HEK293 (cell line): Measurements from ENCODE around the gene ATP6V1G1.
A peak's percentile ranks its signal among the peaks of the same experiment; 100 is the strongest.

Experiments used
- GLI2 ChIP-seq: fragments of 450-650 bp; formaldehyde crosslinking; IDR thresholded peaks from 2 replicates; pipeline ENCODE4; 2017; ENCODE audit warnings: missing biosample characterization, missing genetic modification characterization, low read depth, borderline replicate concordance
- MEIS1 ChIP-seq: sonication (generic); formaldehyde crosslinking; IDR thresholded peaks from 2 replicates; pipeline ENCODE4 v1.8.1; 2022; ENCODE audit warnings: missing genetic modification reagents, mild to moderate bottlenecking, borderline replicate concordance
- REPIN1 ChIP-seq: fragments of 450-650 bp; formaldehyde crosslinking; IDR thresholded peaks from 2 replicates; pipeline ENCODE4 v1.5.1; 2017; ENCODE audit warnings: missing biosample characterization, missing genetic modification characterization, low read depth
- ZBTB48 ChIP-seq: fragments of 450-650 bp; formaldehyde crosslinking; IDR thresholded peaks from 2 replicates; pipeline ENCODE4 v1.5.1; 2016; ENCODE audit warnings: missing biosample characterization, missing genetic modification characterization
- ZNF112 ChIP-seq: fragments of 450-650 bp; formaldehyde crosslinking; IDR thresholded peaks from 2 replicates; pipeline ENCODE4 v1.5.0; 2017; ENCODE audit warnings: missing biosample characterization, missing genetic modification characterization
- ZNF138 ChIP-seq: fragments of 450-650 bp; formaldehyde crosslinking; IDR thresholded peaks from 2 replicates; pipeline ENCODE4 v1.5.1; 2016; ENCODE audit warnings: missing biosample characterization, missing genetic modification characterization, borderline replicate concordance
- ZNF175 ChIP-seq: fragments of 450-650 bp; formaldehyde crosslinking; IDR thresholded peaks from 2 replicates; pipeline ENCODE4 v1.5.1; 2016; ENCODE audit warnings: missing biosample characterization, missing genetic modification characterization
- ZNF2 ChIP-seq: fragments of 450-650 bp; formaldehyde crosslinking; IDR thresholded peaks from 2 replicates; pipeline ENCODE4 v1.5.1; 2016; ENCODE audit warnings: missing biosample characterization, missing genetic modification characterization
- ZNF202 ChIP-seq: fragments of 450-650 bp; formaldehyde crosslinking; IDR thresholded peaks from 2 replicates; pipeline ENCODE4 v1.5.1; 2016; ENCODE audit warnings: missing biosample characterization, missing genetic modification characterization, borderline replicate concordance
- ZNF211 ChIP-seq: fragments of 450-650 bp; formaldehyde crosslinking; IDR thresholded peaks from 2 replicates; pipeline ENCODE4 v1.5.1; 2016; ENCODE audit warnings: low read depth, missing biosample characterization, missing genetic modification characterization
- ZNF23 ChIP-seq: fragments of 450-650 bp; formaldehyde crosslinking; IDR thresholded peaks from 2 replicates; pipeline ENCODE4 v1.5.1; 2016; ENCODE audit warnings: missing biosample characterization, missing genetic modification characterization, borderline replicate concordance
- ZNF335 ChIP-seq: fragments of 450-650 bp; formaldehyde crosslinking; conservative IDR thresholded peaks from 2 replicates; pipeline ENCODE4 v1.5.1; 2016; ENCODE audit warnings: missing biosample characterization, missing genetic modification characterization
- ZNF354C ChIP-seq: fragments of 450-650 bp; formaldehyde crosslinking; IDR thresholded peaks from 2 replicates; pipeline ENCODE4 v1.5.1; 2016; ENCODE audit warnings: missing biosample characterization, missing genetic modification characterization, low read depth, borderline replicate concordance
- ZNF404 ChIP-seq: fragments of 450-650 bp; formaldehyde crosslinking; IDR thresholded peaks from 2 replicates; pipeline ENCODE4 v1.5.1; 2017; ENCODE audit warnings: missing biosample characterization, missing genetic modification characterization
- ZNF423 ChIP-seq: fragments of 450-650 bp; formaldehyde crosslinking; IDR thresholded peaks from 2 replicates; pipeline ENCODE4 v1.5.1; 2016; ENCODE audit warnings: missing biosample characterization, missing genetic modification characterization
- ZNF596 ChIP-seq: fragments of 450-650 bp; IDR thresholded peaks from 2 replicates; pipeline ENCODE4 v1.5.0; 2018; ENCODE audit warnings: missing biosample characterization, mild to moderate bottlenecking, missing genetic modification characterization, moderate library complexity
- ZNF610 ChIP-seq: fragments of 450-650 bp; formaldehyde crosslinking; IDR thresholded peaks from 2 replicates; pipeline ENCODE4 v1.5.1; 2016; ENCODE audit warnings: missing biosample characterization, missing genetic modification characterization, borderline replicate concordance
- ZNF707 ChIP-seq: fragments of 450-650 bp; formaldehyde crosslinking; IDR thresholded peaks from 2 replicates; pipeline ENCODE4 v1.5.1; 2016; ENCODE audit warnings: missing biosample characterization, missing genetic modification characterization
- ZNF768 ChIP-seq: fragments of 450-650 bp; formaldehyde crosslinking; IDR thresholded peaks from 2 replicates; pipeline ENCODE4 v1.5.1; 2018; ENCODE audit warnings: missing biosample characterization, mild to moderate bottlenecking, missing genetic modification characterization
- ZNF791 ChIP-seq: fragments of 450-650 bp; formaldehyde crosslinking; IDR thresholded peaks from 2 replicates; pipeline ENCODE4 v1.5.1; 2016; ENCODE audit warnings: missing biosample characterization, missing genetic modification characterization
- ZNF830 ChIP-seq: fragments of 450-650 bp; IDR thresholded peaks from 2 replicates; pipeline ENCODE4 v1.5.0; 2018; ENCODE audit warnings: missing biosample characterization, missing genetic modification characterization, low read depth, mild to moderate bottlenecking, moderate library complexity
- TF ChIP-seq, protein P1 (sequence below): fragments of 450-650 bp; formaldehyde crosslinking; conservative IDR thresholded peaks from 2 replicates; pipeline ENCODE4 v1.5.1; 2016; ENCODE audit warnings: low read depth, missing biosample characterization, missing genetic modification characterization
- TF ChIP-seq, protein P2 (sequence below): fragments of 450-650 bp; formaldehyde crosslinking; optimal IDR thresholded peaks from 2 replicates; pipeline ENCODE3; 2016; ENCODE audit warnings: missing biosample characterization, mild to moderate bottlenecking, missing genetic modification characterization
- TF ChIP-seq, protein P3 (sequence below): fragments of 450-650 bp; formaldehyde crosslinking; IDR thresholded peaks from 2 replicates; pipeline ENCODE4 v1.5.1; 2016; ENCODE audit warnings: missing biosample characterization, missing genetic modification characterization
- TF ChIP-seq, protein P4 (sequence below): fragments of 450-650 bp; formaldehyde crosslinking; IDR thresholded peaks from 2 replicates; pipeline ENCODE4 v1.5.1; 2016; ENCODE audit warnings: missing biosample characterization, missing genetic modification characterization
- TF ChIP-seq, protein P5 (sequence below): sonication (generic); formaldehyde crosslinking; IDR thresholded peaks from 2 replicates; pipeline ENCODE4 v1.8.1; 2022; ENCODE audit warnings: mild to moderate bottlenecking, moderate library complexity, missing genetic modification reagents

Gene ATP6V1G1

DNA sequence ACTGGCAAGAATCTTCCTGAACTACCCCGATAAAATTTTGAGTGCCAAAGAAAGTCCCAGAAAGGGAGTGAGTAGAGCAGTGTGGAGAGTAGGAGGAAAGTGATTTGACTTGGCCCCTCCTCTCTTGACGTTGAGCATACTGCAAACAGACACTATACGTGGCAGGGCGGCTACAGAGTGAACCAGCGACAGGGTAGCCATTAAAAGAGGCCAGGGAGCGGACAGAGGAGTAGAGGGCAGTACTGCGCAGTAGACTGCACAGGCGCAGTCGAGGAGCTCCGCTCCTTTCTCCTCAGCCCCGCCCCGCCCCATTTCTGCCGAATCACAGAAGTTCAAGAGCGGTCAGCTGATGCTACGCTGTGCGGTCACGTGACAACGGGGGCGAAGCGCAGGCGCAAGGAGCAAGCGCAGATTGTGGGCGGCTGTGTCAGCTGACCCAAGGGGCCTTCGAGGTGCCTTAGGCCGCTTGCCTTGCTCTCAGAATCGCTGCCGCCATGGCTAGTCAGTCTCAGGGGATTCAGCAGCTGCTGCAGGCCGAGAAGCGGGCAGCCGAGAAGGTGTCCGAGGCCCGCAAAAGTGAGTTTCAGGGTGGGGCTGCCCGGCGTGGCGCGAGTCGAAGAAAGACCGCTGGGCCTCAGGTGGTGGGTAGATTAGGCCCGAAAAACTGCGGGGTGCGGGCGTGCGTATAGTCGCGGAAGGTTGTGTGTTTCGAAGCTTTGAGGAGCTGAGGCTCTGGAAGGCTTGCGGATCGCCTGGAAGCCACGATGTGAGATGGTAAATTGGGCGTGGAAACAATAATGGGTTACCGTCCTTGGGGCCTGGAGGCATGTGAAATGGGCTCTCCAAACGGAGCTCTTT is at the start of gene ATP6V1G1 (continued):
- no peak for TF ChIP-seq ZNF138 (tag by site-specific recombination)
- TF ChIP-seq ZNF610, result no peak
- TF ChIP-seq ZBTB48 (tag by site-specific recombination), result peak; percentile 95
- TF ChIP-seq ZNF23 (tag by site-specific recombination), result no peak
- TF ChIP-seq, protein P1, sequence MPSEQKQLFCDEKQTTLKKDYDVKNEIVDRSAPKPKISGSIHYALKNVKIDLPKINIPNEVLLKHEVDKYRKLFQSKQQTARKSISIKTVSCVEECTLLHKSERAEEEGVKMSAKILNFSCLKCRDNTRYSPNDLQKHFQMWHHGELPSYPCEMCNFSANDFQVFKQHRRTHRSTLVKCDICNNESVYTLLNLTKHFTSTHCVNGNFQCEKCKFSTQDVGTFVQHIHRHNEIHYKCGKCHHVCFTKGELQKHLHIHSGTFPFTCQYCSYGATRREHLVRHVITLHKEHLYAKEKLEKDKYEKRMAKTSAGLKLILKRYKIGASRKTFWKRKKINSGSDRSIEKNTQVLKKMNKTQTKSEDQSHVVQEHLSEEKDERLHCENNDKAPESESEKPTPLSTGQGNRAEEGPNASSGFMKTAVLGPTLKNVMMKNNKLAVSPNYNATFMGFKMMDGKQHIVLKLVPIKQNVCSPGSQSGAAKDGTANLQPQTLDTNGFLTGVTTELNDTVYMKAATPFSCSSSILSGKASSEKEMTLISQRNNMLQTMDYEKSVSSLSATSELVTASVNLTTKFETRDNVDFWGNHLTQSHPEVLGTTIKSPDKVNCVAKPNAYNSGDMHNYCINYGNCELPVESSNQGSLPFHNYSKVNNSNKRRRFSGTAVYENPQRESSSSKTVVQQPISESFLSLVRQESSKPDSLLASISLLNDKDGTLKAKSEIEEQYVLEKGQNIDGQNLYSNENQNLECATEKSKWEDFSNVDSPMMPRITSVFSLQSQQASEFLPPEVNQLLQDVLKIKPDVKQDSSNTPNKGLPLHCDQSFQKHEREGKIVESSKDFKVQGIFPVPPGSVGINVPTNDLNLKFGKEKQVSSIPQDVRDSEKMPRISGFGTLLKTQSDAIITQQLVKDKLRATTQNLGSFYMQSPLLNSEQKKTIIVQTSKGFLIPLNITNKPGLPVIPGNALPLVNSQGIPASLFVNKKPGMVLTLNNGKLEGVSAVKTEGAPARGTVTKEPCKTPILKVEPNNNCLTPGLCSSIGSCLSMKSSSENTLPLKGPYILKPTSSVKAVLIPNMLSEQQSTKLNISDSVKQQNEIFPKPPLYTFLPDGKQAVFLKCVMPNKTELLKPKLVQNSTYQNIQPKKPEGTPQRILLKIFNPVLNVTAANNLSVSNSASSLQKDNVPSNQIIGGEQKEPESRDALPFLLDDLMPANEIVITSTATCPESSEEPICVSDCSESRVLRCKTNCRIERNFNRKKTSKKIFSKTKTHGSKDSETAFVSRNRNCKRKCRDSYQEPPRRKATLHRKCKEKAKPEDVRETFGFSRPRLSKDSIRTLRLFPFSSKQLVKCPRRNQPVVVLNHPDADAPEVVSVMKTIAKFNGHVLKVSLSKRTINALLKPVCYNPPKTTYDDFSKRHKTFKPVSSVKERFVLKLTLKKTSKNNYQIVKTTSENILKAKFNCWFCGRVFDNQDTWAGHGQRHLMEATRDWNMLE, result no peak
- no peak for TF ChIP-seq ZNF211 (tag by site-specific recombination)
- no peak for TF ChIP-seq ZNF404 (tag by site-specific recombination)
- no peak for TF ChIP-seq ZNF354C (tag by site-specific recombination)
- TF ChIP-seq ZNF830 (tag by site-specific recombination), result no peak
- no peak for TF ChIP-seq ZNF707 (tag by site-specific recombination)
- no peak for TF ChIP-seq ZNF596 (tag by site-specific recombination)
- peak; percentile 95 for TF ChIP-seq ZNF335 (tag by site-specific recombination)
- TF ChIP-seq, protein P2, sequence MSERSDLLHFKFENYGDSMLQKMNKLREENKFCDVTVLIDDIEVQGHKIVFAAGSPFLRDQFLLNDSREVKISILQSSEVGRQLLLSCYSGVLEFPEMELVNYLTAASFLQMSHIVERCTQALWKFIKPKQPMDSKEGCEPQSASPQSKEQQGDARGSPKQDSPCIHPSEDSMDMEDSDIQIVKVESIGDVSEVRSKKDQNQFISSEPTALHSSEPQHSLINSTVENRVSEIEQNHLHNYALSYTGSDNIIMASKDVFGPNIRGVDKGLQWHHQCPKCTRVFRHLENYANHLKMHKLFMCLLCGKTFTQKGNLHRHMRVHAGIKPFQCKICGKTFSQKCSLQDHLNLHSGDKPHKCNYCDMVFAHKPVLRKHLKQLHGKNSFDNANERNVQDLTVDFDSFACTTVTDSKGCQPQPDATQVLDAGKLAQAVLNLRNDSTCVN, result peak; percentile 20
- no peak for TF ChIP-seq ZNF791 (tag by site-specific recombination)
- TF ChIP-seq ZNF175 (tag by site-specific recombination), result no peak
- TF ChIP-seq ZNF423, result no peak
- peak; percentile 41 for TF ChIP-seq ZNF2 (tag by site-specific recombination)
- TF ChIP-seq MEIS1 (CRISPR knock-in tag), result no peak
- TF ChIP-seq GLI2 (tag by site-specific recombination), result no peak
- no peak for TF ChIP-seq ZNF768 (tag by site-specific recombination)
- TF ChIP-seq ZNF202, result no peak
- no peak for TF ChIP-seq REPIN1 (tag by site-specific recombination)
- TF ChIP-seq ZNF112, result no peak
- TF ChIP-seq, protein P3, sequence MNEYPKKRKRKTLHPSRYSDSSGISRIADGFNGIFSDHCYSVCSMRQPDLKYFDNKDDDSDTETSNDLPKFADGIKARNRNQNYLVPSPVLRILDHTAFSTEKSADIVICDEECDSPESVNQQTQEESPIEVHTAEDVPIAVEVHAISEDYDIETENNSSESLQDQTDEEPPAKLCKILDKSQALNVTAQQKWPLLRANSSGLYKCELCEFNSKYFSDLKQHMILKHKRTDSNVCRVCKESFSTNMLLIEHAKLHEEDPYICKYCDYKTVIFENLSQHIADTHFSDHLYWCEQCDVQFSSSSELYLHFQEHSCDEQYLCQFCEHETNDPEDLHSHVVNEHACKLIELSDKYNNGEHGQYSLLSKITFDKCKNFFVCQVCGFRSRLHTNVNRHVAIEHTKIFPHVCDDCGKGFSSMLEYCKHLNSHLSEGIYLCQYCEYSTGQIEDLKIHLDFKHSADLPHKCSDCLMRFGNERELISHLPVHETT (tag by site-specific recombination), result no peak
- TF ChIP-seq, protein P4, sequence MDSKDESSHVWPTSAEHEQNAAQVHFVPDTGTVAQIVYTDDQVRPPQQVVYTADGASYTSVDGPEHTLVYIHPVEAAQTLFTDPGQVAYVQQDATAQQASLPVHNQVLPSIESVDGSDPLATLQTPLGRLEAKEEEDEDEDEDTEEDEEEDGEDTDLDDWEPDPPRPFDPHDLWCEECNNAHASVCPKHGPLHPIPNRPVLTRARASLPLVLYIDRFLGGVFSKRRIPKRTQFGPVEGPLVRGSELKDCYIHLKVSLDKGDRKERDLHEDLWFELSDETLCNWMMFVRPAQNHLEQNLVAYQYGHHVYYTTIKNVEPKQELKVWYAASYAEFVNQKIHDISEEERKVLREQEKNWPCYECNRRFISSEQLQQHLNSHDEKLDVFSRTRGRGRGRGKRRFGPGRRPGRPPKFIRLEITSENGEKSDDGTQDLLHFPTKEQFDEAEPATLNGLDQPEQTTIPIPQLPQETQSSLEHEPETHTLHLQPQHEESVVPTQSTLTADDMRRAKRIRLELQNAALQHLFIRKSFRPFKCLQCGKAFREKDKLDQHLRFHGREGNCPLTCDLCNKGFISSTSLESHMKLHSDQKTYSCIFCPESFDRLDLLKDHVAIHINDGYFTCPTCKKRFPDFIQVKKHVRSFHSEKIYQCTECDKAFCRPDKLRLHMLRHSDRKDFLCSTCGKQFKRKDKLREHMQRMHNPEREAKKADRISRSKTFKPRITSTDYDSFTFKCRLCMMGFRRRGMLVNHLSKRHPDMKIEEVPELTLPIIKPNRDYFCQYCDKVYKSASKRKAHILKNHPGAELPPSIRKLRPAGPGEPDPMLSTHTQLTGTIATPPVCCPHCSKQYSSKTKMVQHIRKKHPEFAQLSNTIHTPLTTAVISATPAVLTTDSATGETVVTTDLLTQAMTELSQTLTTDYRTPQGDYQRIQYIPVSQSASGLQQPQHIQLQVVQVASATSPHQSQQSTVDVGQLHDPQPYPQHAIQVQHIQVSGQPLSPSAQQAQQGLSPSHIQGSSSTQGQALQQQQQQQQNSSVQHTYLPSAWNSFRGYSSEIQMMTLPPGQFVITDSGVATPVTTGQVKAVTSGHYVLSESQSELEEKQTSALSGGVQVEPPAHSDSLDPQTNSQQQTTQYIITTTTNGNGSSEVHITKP (tag by site-specific recombination), result no peak
- TF ChIP-seq, protein P5, sequence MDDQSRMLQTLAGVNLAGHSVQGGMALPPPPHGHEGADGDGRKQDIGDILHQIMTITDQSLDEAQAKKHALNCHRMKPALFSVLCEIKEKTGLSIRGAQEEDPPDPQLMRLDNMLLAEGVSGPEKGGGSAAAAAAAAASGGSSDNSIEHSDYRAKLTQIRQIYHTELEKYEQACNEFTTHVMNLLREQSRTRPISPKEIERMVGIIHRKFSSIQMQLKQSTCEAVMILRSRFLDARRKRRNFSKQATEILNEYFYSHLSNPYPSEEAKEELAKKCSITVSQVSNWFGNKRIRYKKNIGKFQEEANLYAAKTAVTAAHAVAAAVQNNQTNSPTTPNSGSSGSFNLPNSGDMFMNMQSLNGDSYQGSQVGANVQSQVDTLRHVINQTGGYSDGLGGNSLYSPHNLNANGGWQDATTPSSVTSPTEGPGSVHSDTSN (CRISPR knock-in tag), result 0 out of 2 replicates have a peak, but pooled peaks have one; percentile 27
